Smooth muscle cell of the brain vasculature (primary cell): ENCODE data around the gene LDLRAD3.
"Not testable (repeated sequence)": the region's sequence is repeated elsewhere in the genome, so short reads cannot be mapped to it uniquely, and the experiment has no call there.

Experiments used
- DNase-seq: peaks from one replicate; pipeline ENCODE4 v3.0.0-alpha.2; 2012; ENCODE audit warnings: low read depth, low spot score

LDLRAD3 gene

GRCh38 chr11:35943713-35944502 lies at the start of gene LDLRAD3:
Gene LDLRAD3 (plus strand): TSS chr11:35944062. CDS start chr11:35944099, 37 bp downstream.
- DNase-seq: peak; percentile 39

GRCh38 chr11:35897019-35897418 lies 46.8 kb upstream of the LDLRAD3 start:
- DNase-seq: no peak

- no peak for DNase-seq
Observed at GRCh38 chr11:35902961-35903360, 40.9 kb upstream of the LDLRAD3 start.

- DNase-seq: no peak
Observed at GRCh38 chr11:35905646-35906276, 38.1 kb upstream of the LDLRAD3 start.

GRCh38 chr11:35906277-35906661 lies 37.6 kb upstream of the LDLRAD3 start:
- no peak for DNase-seq

- no peak for DNase-seq
Observed at GRCh38 chr11:35906681-35907080, 37.2 kb upstream of the LDLRAD3 start.

- DNase-seq: peak; percentile 69
Observed at GRCh38 chr11:35907648-35908431, 36.0 kb upstream of the LDLRAD3 start.

- DNase-seq: not testable (repeated sequence)
Observed at GRCh38 chr11:35908432-35908771, 35.5 kb upstream of the LDLRAD3 start.

GRCh38 chr11:35909511-35910265 lies 34.2 kb upstream of the LDLRAD3 start:
- DNase-seq: no peak

- DNase-seq: no peak
Observed at GRCh38 chr11:35911013-35911412, 32.8 kb upstream of the LDLRAD3 start.

- DNase-seq: no peak
Observed at GRCh38 chr11:35911616-35912165, 32.2 kb upstream of the LDLRAD3 start.

- DNase-seq: not testable (repeated sequence)
Observed at GRCh38 chr11:35912436-35912835, 31.4 kb upstream of the LDLRAD3 start.

- no peak for DNase-seq
Observed at GRCh38 chr11:35912883-35913624, 30.8 kb upstream of the LDLRAD3 start.

GRCh38 chr11:35914816-35915215 lies 29.0 kb upstream of the LDLRAD3 start:
- no peak for DNase-seq

- DNase-seq: no peak
Observed at GRCh38 chr11:35916270-35916669, 27.6 kb upstream of the LDLRAD3 start.

- DNase-seq: no peak
Observed at GRCh38 chr11:35917676-35918075, 26.2 kb upstream of the LDLRAD3 start.

GRCh38 chr11:35918716-35919115 lies 25.1 kb upstream of the LDLRAD3 start:
- no peak for DNase-seq

GRCh38 chr11:35919244-35919643 lies 24.6 kb upstream of the LDLRAD3 start:
- no peak for DNase-seq

- no peak for DNase-seq
Observed at GRCh38 chr11:35923452-35923851, 20.4 kb upstream of the LDLRAD3 start.

- DNase-seq: no peak
Observed at GRCh38 chr11:35924811-35925210, 19.1 kb upstream of the LDLRAD3 start.

- DNase-seq: no peak
Observed at GRCh38 chr11:35927104-35927503, 16.8 kb upstream of the LDLRAD3 start.
